ENCODE data around the gene SLC17A3. TPM values are rescaled to one million over a fixed set of nuclear protein-coding genes. Genes with fewer than 3 reads are reported as not detected.

The SLC17A3 gene
- total RNA-seq, 1 donor, result not detected

- DNase-seq (ENCODE audit: insufficient read length, low spot score, missing footprints), result no peak
- H3K36me3 ChIP-seq (ENCODE audit: insufficient read depth, low read length), result no peaks in the 10 kb centered on the region
- H3K4me1 ChIP-seq (ENCODE audit: insufficient read depth, low read length), result no peaks in the 10 kb centered on the region
- no peaks in the 10 kb centered on the region for H3K79me2 ChIP-seq (ENCODE audit: insufficient read depth, low read length)
- H3K4me3 ChIP-seq (ENCODE audit: insufficient read depth, low read length), result no peak overlapping the region
- H3K27ac ChIP-seq (ENCODE audit: low read depth, low read length), result no peak overlapping the region
- no peak overlapping the region for H3K4me2 ChIP-seq (ENCODE audit: insufficient read depth, low read length)
- no peaks in the 10 kb centered on the region for H4K20me1 ChIP-seq (ENCODE audit: insufficient read depth, low read length)
- TF ChIP-seq CTCF (IDR thresholded peaks at IDR 0.05; ENCODE audit: extremely low read depth, low read depth, low read length), result no peak
- H3K27me3 ChIP-seq (ENCODE audit: insufficient read depth, low read length), result no peaks in the 10 kb centered on the region
- H2AFZ ChIP-seq (ENCODE audit: low read length), result no peak overlapping the region
- no peaks in the 10 kb centered on the region for H3K9me3 ChIP-seq (ENCODE audit: low read depth, low read length)
These were observed 31.5 kb downstream of the SLC17A3 start for GRCh38 chr6:25842526-25842925.

DNA sequence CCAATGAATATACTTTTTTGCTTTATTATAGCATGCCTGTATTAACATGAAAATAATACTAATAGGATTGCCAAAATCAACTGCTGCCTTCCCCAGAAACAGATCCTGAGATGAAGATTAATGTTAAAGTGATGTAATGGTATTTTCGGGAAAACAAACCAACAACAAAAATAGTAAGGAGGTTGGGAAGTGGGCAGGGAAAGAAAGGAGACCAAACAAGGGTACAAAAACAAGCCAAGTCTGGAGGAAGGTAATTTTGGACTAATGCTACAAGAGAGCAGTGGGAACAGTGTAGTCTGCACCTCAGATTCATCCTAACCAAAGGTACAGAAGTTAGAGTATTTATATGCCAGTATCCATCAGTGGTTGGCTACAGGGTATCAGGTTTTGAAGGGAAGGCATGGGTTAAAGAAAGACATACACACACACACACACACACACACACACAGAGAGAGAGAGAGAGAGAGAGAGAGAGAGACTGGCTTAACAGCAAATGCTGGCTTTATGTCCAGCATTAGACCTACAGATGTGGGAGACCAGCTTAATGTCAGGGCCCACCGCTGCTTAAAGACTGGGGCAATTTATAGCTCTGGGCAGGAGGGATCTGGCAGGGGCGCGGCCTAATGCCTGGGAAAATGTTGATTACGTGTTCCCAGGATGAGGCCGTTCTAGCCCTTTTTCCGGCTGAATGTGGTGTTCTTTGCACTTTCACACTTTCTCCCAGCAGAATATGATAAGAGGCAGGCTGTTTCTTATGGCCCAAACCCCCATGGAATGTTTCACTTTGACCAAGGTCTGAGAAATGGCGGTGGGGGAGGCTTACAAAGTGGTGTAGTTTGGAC, 38.4 kb downstream of the SLC17A3 start:
- no peak for TF ChIP-seq CTCF (IDR thresholded peaks at IDR 0.05; ENCODE audit: extremely low read depth, low read depth, low read length)
- DNase-seq (ENCODE audit: insufficient read length, low spot score, missing footprints), result peak; percentile 30

DNA sequence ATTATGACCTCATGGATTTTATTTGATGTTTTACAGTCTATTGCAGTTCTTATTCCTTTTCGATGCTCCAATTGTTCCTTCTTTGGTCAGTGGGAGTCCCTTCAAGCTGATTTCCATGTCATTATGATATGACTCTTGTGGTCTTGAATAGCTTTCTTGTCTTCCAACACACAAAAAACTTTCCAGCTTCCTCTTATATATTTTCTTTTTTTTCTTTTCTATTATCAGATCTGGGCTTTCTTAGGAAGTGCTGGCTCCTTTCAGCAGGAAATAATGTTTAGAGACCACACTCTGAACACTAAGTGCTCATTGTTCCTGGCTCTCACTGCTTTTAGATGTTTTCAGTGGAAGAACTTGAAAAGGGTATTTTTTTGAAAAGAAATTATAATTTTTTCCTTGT, 39.1 kb downstream of the SLC17A3 start:
- Histone ChIP-seq H3K4me2 (ENCODE audit: insufficient read depth, low read length) (no peak overlapping the region), H3K36me3 (ENCODE audit: insufficient read depth, low read length) (no peaks in the 10 kb centered on the region), H3K4me1 (ENCODE audit: insufficient read depth, low read length) (no peaks in the 10 kb centered on the region), H3K27me3 (ENCODE audit: insufficient read depth, low read length) (no peaks in the 10 kb centered on the region), H3K27ac (ENCODE audit: low read depth, low read length) (no peak overlapping the region), H4K20me1 (ENCODE audit: insufficient read depth, low read length) (no peaks in the 10 kb centered on the region), H3K9me3 (ENCODE audit: low read depth, low read length) (no peaks in the 10 kb centered on the region), H3K4me3 (ENCODE audit: insufficient read depth, low read length) (no peak overlapping the region), H3K79me2 (ENCODE audit: insufficient read depth, low read length) (no peaks in the 10 kb centered on the region), H2AFZ (ENCODE audit: low read length) (no peak overlapping the region)
- TF ChIP-seq CTCF (IDR thresholded peaks at IDR 0.05; ENCODE audit: extremely low read depth, low read depth, low read length), result no peak
- DNase-seq (ENCODE audit: insufficient read length, low spot score, missing footprints), result no peak

More for the DNA sequence above, 38.4 kb downstream of the SLC17A3 start:
- Histone ChIP-seq H3K9me3 (ENCODE audit: low read depth, low read length) (no peaks in the 10 kb centered on the region), H3K27ac (ENCODE audit: low read depth, low read length) (no peak overlapping the region), H3K4me3 (ENCODE audit: insufficient read depth, low read length) (no peak overlapping the region), H3K27me3 (ENCODE audit: insufficient read depth, low read length) (no peaks in the 10 kb centered on the region), H3K4me2 (ENCODE audit: insufficient read depth, low read length) (no peak overlapping the region), H3K36me3 (ENCODE audit: insufficient read depth, low read length) (no peaks in the 10 kb centered on the region), H3K4me1 (ENCODE audit: insufficient read depth, low read length) (no peaks in the 10 kb centered on the region), H4K20me1 (ENCODE audit: insufficient read depth, low read length) (no peaks in the 10 kb centered on the region), H2AFZ (ENCODE audit: low read length) (peak overlapping the region; percentile 49), H3K79me2 (ENCODE audit: insufficient read depth, low read length) (no peaks in the 10 kb centered on the region)

- no peak for DNase-seq (ENCODE audit: insufficient read length, low spot score, missing footprints)
- Histone ChIP-seq H2AFZ (ENCODE audit: low read length) (no peak overlapping the region), H3K27me3 (ENCODE audit: insufficient read depth, low read length) (no peaks in the 10 kb centered on the region), H3K79me2 (ENCODE audit: insufficient read depth, low read length) (no peaks in the 10 kb centered on the region), H3K4me2 (ENCODE audit: insufficient read depth, low read length) (no peak overlapping the region), H4K20me1 (ENCODE audit: insufficient read depth, low read length) (no peaks in the 10 kb centered on the region), H3K27ac (ENCODE audit: low read depth, low read length) (no peak overlapping the region), H3K9me3 (ENCODE audit: low read depth, low read length) (no peaks in the 10 kb centered on the region), H3K4me3 (ENCODE audit: insufficient read depth, low read length) (no peak overlapping the region), H3K4me1 (ENCODE audit: insufficient read depth, low read length) (no peaks in the 10 kb centered on the region), H3K36me3 (ENCODE audit: insufficient read depth, low read length) (no peaks in the 10 kb centered on the region)
- no peak for TF ChIP-seq CTCF (IDR thresholded peaks at IDR 0.05; ENCODE audit: extremely low read depth, low read depth, low read length)
These were observed 40.9 kb downstream of the SLC17A3 start for GRCh38 chr6:25833136-25833535.
